Astrocyte of the spinal cord (primary cell): Measurements from ENCODE around the gene PCDH1.

Experiments
- DNase-seq: peaks from one replicate; pipeline ENCODE4 v3.0.0; 2011; ENCODE audit warnings: low read depth, low spot score
- H3K4me3 ChIP-seq: 2 replicates; pipeline ENCODE4 v1.5.1; 2011; ENCODE audit warnings: low read depth, mild to moderate bottlenecking, low read length, moderate library complexity
- in situ Hi-C: cut with HindIII; loops from 2 replicates; pipeline ENCODE4 v1.10.0; 2017; ENCODE audit warnings: low sequenced_read_pairs
- TF ChIP-seq, protein P1 (sequence below): IDR thresholded peaks from 2 replicates; pipeline ENCODE4 v1.5.1; 2012; ENCODE audit warnings: low read depth, mild to moderate bottlenecking, low read length, inconsistent platforms

PCDH1 gene

GRCh38 chr5:141869514-141869913 is 8.7 kb downstream of the PCDH1 start:
- in situ Hi-C loops: no loop called here
- TF ChIP-seq, protein P1, sequence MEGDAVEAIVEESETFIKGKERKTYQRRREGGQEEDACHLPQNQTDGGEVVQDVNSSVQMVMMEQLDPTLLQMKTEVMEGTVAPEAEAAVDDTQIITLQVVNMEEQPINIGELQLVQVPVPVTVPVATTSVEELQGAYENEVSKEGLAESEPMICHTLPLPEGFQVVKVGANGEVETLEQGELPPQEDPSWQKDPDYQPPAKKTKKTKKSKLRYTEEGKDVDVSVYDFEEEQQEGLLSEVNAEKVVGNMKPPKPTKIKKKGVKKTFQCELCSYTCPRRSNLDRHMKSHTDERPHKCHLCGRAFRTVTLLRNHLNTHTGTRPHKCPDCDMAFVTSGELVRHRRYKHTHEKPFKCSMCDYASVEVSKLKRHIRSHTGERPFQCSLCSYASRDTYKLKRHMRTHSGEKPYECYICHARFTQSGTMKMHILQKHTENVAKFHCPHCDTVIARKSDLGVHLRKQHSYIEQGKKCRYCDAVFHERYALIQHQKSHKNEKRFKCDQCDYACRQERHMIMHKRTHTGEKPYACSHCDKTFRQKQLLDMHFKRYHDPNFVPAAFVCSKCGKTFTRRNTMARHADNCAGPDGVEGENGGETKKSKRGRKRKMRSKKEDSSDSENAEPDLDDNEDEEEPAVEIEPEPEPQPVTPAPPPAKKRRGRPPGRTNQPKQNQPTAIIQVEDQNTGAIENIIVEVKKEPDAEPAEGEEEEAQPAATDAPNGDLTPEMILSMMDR: no peak
- no peak for DNase-seq
- no peak overlapping the region for H3K4me3 ChIP-seq

DNA sequence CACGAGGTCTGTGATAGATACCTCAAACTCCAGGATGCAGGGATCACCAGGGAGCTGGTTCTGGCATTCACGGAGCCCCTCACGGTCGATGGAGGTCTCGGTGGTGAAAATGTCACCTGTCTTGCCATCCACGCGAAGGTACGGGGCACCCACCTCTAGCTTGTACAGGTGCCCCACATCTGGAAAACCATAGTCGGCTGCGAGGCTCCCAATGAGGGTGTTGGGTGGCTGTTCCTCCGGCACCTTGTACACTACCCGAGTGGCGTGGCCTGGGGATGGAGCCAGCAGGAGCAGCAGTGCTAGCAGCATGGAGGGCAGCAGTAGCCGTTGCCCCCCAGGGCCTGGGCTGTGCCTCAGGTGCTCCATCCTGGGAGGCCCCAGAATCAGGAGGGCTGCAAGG is 9.2 kb downstream of the PCDH1 start:
- in situ Hi-C loops: no loop called here
- TF ChIP-seq, protein P1: no peak
- no peak for DNase-seq

GRCh38 chr5:141868541-141868940 is 9.7 kb downstream of the PCDH1 start:
- H3K4me3 ChIP-seq: no peak overlapping the region
- TF ChIP-seq, protein P1: no peak
- in situ Hi-C loops: no loop called here
- DNase-seq: no peak

More for the DNA sequence above, 9.2 kb downstream of the PCDH1 start:
- H3K4me3 ChIP-seq: no peak overlapping the region

DNA sequence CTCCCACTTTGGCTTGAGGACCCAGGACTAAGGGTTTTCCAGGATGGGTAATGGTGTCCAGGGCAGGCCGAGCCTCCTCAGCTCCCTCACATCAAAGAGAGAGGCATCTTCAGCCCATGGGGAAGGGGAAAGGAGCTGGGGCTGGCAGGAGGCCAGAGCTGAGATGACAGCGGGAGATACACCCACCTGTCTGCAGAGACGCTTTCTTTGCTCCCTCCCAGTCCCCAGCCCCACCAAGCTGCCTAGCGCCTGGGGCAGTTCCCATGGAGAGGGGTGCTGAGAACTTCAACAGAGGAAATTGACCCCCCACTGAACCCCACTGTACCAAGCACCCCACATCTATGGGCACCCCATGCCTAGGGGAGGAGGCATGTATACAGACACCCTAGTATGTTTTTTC is 10.6 kb downstream of the PCDH1 start:
- no peak overlapping the region for H3K4me3 ChIP-seq
- in situ Hi-C loops: no loop called here
- DNase-seq: no peak
- TF ChIP-seq, protein P1: no peak

DNA sequence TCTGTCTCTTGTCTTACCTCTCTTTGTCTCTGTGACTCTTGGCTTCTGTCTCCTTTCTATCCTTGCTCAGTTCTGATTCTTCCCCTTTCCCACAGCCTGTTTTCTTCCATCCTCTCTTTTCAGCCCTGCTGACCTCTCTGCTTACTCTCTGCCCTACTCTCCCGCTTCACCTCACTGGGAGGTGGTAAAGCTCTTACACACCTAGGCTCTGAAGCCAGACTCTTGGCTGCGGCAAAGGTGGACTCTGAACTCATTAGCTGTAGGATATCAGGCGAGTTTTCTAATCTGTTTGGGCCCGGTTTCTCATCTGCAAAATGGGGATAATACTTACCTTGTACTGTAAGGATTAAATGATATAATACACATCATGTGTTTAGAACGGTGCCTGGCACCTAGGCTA is 11.1 kb downstream of the PCDH1 start:
- H3K4me3 ChIP-seq: no peak overlapping the region
- DNase-seq: no peak
- in situ Hi-C loops: no loop called here
- TF ChIP-seq, protein P1: no peak

DNA sequence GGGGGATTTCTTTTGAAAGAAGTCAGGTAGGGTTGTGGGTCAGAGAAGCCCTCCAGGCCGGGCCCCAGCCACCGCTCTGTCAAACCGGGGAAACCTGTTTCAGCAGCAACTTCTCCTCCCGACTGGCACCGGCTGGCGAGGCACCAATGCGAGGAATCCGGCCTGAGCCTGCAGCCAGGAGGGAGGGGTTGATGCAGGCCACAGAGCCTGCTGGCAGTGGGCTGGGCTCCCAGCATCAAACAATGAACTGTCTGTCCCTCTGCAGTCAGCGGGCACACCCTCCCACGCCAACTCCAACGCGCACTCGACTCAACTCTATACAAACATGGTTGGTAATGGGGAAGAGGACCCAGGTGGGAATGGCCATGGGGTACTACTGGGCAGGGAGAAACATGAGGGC is 12.1 kb downstream of the PCDH1 start:
- no peak overlapping the region for H3K4me3 ChIP-seq
- in situ Hi-C loops: no loop called here
- DNase-seq: no peak
- TF ChIP-seq, protein P1: no peak

GRCh38 chr5:141865406-141865805 is 12.8 kb downstream of the PCDH1 start:
- no peak overlapping the region for H3K4me3 ChIP-seq
- TF ChIP-seq, protein P1: no peak
- in situ Hi-C loops: no loop called here
- DNase-seq: no peak
